NT2/D1 (cell line): ENCODE data around the gene COPB1.

Experiments
- SUZ12 ChIP-seq: IDR thresholded peaks from 2 replicates; pipeline ENCODE4 v1.6.1; 2011; ENCODE audit not compliant: insufficient read length, insufficient read depth; ENCODE audit errors: extremely low read depth
- YY1 ChIP-seq: IDR thresholded peaks from 2 replicates; pipeline ENCODE4 v1.6.1; 2011; ENCODE audit not compliant: insufficient read length, insufficient read depth
- ZNF274 ChIP-seq: IDR thresholded peaks from 2 replicates; pipeline ENCODE4 v1.6.1; 2011; ENCODE audit warnings: mild to moderate bottlenecking, low read depth, low read length

DNA sequence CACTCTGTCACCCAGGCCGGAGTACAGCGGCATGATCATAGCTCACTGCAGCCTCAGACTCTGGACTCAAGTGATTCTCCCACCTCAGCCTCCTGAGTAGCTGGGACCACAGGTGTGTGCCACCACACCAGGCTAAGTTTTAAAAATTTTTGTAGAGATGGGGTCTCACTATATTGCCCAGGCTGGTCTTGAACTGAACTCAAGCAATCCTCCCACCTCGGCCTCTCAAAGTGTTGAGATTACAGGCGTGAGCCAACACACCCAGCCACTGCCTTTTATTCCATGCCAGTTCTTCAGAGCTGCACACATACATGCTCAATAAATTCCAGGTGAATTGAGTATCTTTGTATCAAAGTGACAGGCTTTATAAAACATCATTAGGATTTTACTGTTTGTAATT, 2.4 kb upstream of the COPB1 start:
- no peak for TF ChIP-seq ZNF274
- no peak for TF ChIP-seq SUZ12
- TF ChIP-seq YY1, result no peak
